Karpas-422 (cell line): ENCODE results near the gene PLA2G4B. TPM values are rescaled to one million over a fixed set of nuclear protein-coding genes. Genes with fewer than 3 reads are reported as not detected.

Experiments
- DNase-seq: peaks from one replicate; pipeline ENCODE4 v3.0.0-alpha.2; 2015
- H2AFZ ChIP-seq: fragments of 200-600 bp; sonication (generic); 2 replicates; pipeline ENCODE4 v1.6.1; 2014; ENCODE audit warnings: antibody characterized with exemption, low read length, mixed read lengths
- H3K27ac ChIP-seq: fragments of 200-600 bp; sonication (generic); 2 replicates; pipeline ENCODE4 v1.5.1; 2014; ENCODE audit warnings: mild to moderate bottlenecking, low read length, moderate library complexity
- H3K27me3 ChIP-seq: fragments of 200-600 bp; sonication (generic); 2 replicates; pipeline ENCODE4 v1.6.1; 2014; ENCODE audit warnings: low read length, mixed read lengths
- H3K36me3 ChIP-seq: fragments of 200-600 bp; sonication (generic); 2 replicates; pipeline ENCODE4 v1.6.1; 2014; ENCODE audit warnings: low read length, mixed read lengths; ENCODE audit not compliant: insufficient read depth
- H3K4me1 ChIP-seq: fragments of 200-600 bp; sonication (generic); 2 replicates; pipeline ENCODE4 v1.6.1; 2014; ENCODE audit warnings: mild to moderate bottlenecking, low read length, mixed read lengths
- H3K4me2 ChIP-seq: fragments of 200-600 bp; sonication (generic); 2 replicates; pipeline ENCODE4 v1.6.1; 2014; ENCODE audit warnings: low read length, low read depth, mild to moderate bottlenecking; ENCODE audit not compliant: poor library complexity, severe bottlenecking
- H3K4me3 ChIP-seq: fragments of 200-600 bp; sonication (generic); 2 replicates; pipeline ENCODE4 v1.5.1; 2014; ENCODE audit warnings: mild to moderate bottlenecking, antibody characterized with exemption, low read length, mixed read lengths
- H3K79me2 ChIP-seq: fragments of 200-600 bp; sonication (generic); 2 replicates; pipeline ENCODE4 v1.6.1; 2014; ENCODE audit warnings: mild to moderate bottlenecking, low read length, mixed read lengths
- H3K9ac ChIP-seq: fragments of 200-600 bp; sonication (generic); 2 replicates; pipeline ENCODE4 v1.6.0; 2014; ENCODE audit warnings: low read length
- H3K9me2 ChIP-seq: fragments of 200-600 bp; sonication (generic), shearing (Covaris generic); replicated peaks from 2 replicates; pipeline ENCODE4 v1.6.0; 2014; ENCODE audit warnings: mild to moderate bottlenecking, low read length, moderate library complexity; ENCODE audit not compliant: insufficient read depth
- H3K9me3 ChIP-seq: fragments of 300-700, 200-600 bp; sonication (generic); 2 replicates; pipeline ENCODE4 v1.6.1; 2014; ENCODE audit warnings: low read length, mixed read lengths
- H4K20me1 ChIP-seq: fragments of 200-600 bp; sonication (generic); 2 replicates; pipeline ENCODE4 v1.6.1; 2014; ENCODE audit warnings: mild to moderate bottlenecking, antibody characterized with exemption, low read length, low read depth; ENCODE audit not compliant: insufficient read depth
- total RNA-seq: library from RNA; depleted of rRNA; stranded (reverse); fragments of >200 nt; shearing (Covaris generic); gene quantifications from 2 replicates; pipeline ENCODE4 v1.2.3, GENCODE V29; 2014; ENCODE audit warnings: low replicate concordance

Gene PLA2G4B
- total RNA-seq, 1 experiment from 2014 or later, result 2.2 TPM

DNA sequence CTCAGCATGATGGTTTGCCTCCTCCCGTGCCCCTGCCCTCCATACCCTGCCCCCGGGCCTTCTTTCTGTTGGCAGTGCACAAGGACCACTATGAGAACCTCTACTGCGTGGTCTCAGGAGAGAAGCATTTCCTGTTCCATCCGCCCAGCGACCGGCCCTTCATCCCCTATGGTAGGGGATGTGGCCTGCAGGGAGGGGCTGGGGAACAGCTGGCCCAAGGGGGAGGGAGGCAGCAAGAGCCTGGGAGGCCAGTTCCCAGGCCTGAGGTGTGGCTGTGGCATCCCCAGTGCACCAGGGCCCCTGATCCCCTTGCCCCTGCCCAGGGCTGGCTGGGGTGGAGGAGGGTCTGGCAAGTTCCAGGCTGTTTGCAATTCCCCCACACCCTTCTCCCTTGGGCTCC, 2.6 kb upstream of the PLA2G4B start:
- Histone ChIP-seq H3K4me2 (no peak overlapping the region), H3K4me3 (no peak overlapping the region), H3K27me3 (no peaks in the 10 kb centered on the region), H2AFZ (no peak overlapping the region), H3K27ac (no peak overlapping the region), H3K9me2 (no peaks in the 10 kb centered on the region), H3K9me3 (no peaks in the 10 kb centered on the region), H3K9ac (no peak overlapping the region), H3K4me1 (peaks cover 12% of the 10 kb centered on the region), H3K79me2 (no peaks in the 10 kb centered on the region), H4K20me1 (no peaks in the 10 kb centered on the region), H3K36me3 (no peaks in the 10 kb centered on the region)
- DNase-seq, result no peak

DNA sequence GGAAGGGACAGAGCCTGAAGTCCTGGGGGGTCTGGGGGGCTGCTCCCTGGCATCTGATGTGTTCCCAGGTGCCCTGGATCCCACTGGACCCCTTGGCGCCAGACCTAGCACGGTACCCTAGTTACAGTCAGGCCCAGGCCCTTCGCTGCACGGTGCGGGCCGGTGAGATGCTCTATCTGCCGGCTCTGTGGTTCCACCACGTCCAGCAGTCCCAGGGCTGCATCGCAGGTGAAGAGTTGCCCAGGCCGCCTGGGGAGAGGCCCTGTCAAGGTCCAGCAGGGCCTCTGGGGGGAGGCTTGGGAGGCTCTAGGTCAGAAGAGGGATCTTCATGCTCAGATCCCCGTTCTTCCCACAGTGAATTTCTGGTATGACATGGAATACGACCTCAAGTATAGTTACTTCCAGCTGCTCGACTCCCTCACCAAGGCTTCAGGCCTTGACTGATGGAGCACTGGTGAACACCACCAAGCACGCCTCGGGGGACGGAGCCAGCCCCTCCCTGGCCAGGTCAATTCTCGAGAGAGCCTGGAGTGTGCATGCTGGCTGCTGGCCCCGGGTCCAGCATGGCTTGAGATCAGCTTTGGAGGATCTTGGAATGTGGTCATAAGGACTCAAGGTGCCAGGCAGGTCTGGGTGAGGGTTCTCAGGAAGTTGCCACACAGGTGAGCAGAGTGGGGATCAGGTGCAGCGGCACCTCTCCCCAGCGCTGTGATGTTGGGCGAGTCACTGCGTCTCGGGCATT, 1.8 kb upstream of the PLA2G4B start:
- H3K9me2 ChIP-seq, result no peaks in the 10 kb centered on the region
- H3K9ac ChIP-seq, result no peak overlapping the region
- no peaks in the 10 kb centered on the region for H3K36me3 ChIP-seq
- peaks cover 12% of the 10 kb centered on the region for H3K4me1 ChIP-seq
- no peaks in the 10 kb centered on the region for H4K20me1 ChIP-seq
- no peak overlapping the region for H3K4me2 ChIP-seq
- H3K79me2 ChIP-seq, result no peaks in the 10 kb centered on the region
- no peak for DNase-seq
- no peaks in the 10 kb centered on the region for H3K27me3 ChIP-seq
- H3K9me3 ChIP-seq, result no peaks in the 10 kb centered on the region
- no peak overlapping the region for H3K4me3 ChIP-seq
- H2AFZ ChIP-seq, result no peak overlapping the region
- no peak overlapping the region for H3K27ac ChIP-seq

DNA sequence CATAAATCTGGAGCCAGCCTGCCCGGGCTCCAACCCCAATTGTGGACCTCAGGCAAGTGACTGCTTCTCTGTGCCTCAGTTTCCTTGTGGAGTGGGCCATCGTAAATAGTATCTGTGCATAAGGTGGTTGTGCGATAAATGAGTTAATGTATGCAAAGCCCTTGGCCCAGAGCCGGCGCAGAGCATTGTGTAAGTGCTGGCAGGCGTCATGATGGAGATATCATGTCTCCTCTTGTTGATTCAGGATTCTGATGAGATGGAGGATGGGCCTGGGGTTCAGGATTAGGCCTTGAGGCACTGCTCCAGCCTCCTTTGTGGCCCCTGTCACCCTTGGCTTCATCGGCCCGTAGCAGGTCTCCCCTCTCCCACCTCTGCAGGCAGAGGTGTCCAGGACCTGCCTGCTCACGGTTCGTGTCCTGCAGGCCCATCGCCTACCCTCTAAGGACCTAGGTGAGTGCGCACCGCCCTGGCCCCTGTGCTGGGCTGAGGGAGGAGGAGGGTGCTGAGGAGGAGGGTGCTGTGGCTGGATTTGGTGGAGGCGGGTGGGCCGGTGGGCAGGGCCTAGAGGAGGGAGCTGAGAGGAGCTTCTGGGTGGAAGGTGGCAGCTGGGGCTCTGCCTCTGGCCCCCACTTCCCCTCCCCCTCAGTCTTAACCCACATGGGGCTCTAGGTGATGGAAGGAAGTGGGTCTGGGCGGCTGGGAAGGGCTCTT, 1.3 kb downstream of the PLA2G4B start:
- no peak overlapping the region for H3K27ac ChIP-seq
- DNase-seq, result no peak
- no peaks in the 10 kb centered on the region for H3K9me3 ChIP-seq
- no peak overlapping the region for H3K9ac ChIP-seq
- H3K4me2 ChIP-seq, result no peak overlapping the region
- no peaks in the 10 kb centered on the region for H3K27me3 ChIP-seq
- H3K79me2 ChIP-seq, result no peaks in the 10 kb centered on the region
- H3K36me3 ChIP-seq, result no peaks in the 10 kb centered on the region
- no peaks in the 10 kb centered on the region for H3K4me1 ChIP-seq
- H4K20me1 ChIP-seq, result no peaks in the 10 kb centered on the region
- H3K4me3 ChIP-seq, result no peak overlapping the region
- H2AFZ ChIP-seq, result no peak overlapping the region
- no peaks in the 10 kb centered on the region for H3K9me2 ChIP-seq

DNA sequence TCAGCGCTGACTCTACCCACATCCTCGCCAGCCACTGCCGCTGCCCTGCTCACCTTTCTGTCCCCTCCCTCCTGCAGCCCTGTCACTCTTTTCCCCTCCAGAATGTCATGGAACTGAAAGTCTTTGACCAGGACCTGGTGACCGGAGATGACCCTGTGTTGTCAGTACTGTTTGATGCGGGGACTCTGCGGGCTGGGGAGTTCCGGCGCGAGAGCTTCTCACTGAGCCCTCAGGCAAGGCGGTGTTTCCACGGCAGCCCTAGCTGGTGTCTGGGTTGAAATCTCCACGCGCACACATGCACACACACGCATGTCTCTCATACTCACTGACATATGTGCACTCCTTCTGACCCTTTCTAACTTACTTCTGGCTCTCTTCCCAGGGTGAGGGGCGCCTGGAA, 2.0 kb downstream of the PLA2G4B start:
- no peaks in the 10 kb centered on the region for H3K36me3 ChIP-seq
- H2AFZ ChIP-seq, result no peak overlapping the region
- no peaks in the 10 kb centered on the region for H3K9me3 ChIP-seq
- H3K27ac ChIP-seq, result no peak overlapping the region
- no peaks in the 10 kb centered on the region for H3K4me1 ChIP-seq
- H3K79me2 ChIP-seq, result no peaks in the 10 kb centered on the region
- no peaks in the 10 kb centered on the region for H3K27me3 ChIP-seq
- H3K9ac ChIP-seq, result no peak overlapping the region
- no peak overlapping the region for H3K4me2 ChIP-seq
- no peak overlapping the region for H3K4me3 ChIP-seq
- H4K20me1 ChIP-seq, result no peaks in the 10 kb centered on the region
- DNase-seq, result no peak
- no peaks in the 10 kb centered on the region for H3K9me2 ChIP-seq

DNA sequence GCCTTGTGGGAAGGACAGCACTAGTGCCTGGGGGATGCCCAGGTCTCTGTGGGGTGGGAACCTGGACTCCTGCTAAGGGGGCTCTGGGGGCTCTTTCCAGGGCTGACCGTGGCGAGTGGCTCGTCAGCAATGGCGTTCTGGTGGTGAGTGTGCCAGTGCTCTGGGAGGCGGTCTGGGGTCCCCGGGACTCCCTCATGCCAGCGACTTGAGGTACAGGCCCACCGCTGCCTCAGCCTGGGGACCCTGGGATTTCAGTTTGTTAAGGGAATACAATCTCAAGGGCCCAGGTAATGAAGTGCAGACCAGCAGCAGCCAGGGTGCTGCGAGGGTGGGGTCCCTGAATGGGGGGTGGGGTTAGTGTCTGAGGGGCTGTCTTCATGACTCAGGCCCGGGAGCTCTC, 2.5 kb downstream of the PLA2G4B start:
- no peaks in the 10 kb centered on the region for H3K79me2 ChIP-seq
- H2AFZ ChIP-seq, result no peak overlapping the region
- H4K20me1 ChIP-seq, result no peaks in the 10 kb centered on the region
- no peaks in the 10 kb centered on the region for H3K36me3 ChIP-seq
- DNase-seq, result no peak
- H3K9ac ChIP-seq, result no peak overlapping the region
- no peak overlapping the region for H3K4me2 ChIP-seq
- no peaks in the 10 kb centered on the region for H3K27me3 ChIP-seq
- no peaks in the 10 kb centered on the region for H3K9me3 ChIP-seq
- H3K9me2 ChIP-seq, result no peaks in the 10 kb centered on the region
- H3K27ac ChIP-seq, result no peak overlapping the region
- no peak overlapping the region for H3K4me3 ChIP-seq
- H3K4me1 ChIP-seq, result no peaks in the 10 kb centered on the region

DNA sequence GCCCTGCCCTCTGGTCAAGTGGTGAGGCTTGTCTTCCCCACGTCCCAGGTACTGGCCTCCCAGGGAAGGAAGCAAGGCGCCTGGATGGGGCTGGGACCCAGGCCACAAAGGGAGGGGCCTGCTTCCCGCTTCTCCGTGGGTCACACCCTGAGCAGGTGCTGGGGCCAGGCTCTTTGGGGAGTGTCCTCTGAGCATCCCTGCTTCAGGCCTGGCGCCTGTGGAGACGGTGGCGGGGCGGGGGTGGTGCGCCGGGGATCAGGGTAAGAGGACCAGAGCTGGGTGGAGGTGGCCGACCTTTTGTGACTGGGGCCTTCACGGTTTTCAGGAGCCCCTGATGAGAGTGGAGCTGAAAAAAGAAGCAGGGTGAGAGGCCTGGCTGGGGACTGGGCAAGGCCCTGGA, 3.6 kb downstream of the PLA2G4B start:
- Histone ChIP-seq H3K9me2 (no peaks in the 10 kb centered on the region), H3K27ac (no peak overlapping the region), H3K27me3 (no peaks in the 10 kb centered on the region), H3K79me2 (no peaks in the 10 kb centered on the region), H3K36me3 (no peaks in the 10 kb centered on the region), H3K9me3 (no peaks in the 10 kb centered on the region), H3K4me3 (no peak overlapping the region), H4K20me1 (no peaks in the 10 kb centered on the region), H3K9ac (no peak overlapping the region), H3K4me2 (no peak overlapping the region), H2AFZ (no peak overlapping the region), H3K4me1 (no peaks in the 10 kb centered on the region)
- no peak for DNase-seq

DNA sequence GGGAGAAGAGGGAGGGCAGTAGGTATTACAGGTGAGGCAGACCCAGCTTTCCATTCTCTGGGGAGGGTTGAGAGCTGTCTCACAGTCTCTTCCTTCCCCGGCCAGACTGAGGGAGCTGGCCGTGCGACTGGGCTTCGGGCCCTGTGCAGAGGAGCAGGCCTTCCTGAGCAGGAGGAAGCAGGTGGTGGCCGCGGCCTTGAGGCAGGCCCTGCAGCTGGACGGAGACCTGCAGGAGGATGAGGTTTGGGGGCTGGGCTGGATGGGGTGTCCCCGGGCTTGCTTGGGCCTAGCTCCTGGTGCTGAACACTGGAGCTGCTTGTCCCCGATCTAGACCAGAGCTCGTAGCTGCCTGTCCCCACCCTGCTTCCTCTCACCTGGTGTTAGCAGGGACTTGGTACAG, 4.9 kb downstream of the PLA2G4B start:
- Histone ChIP-seq H2AFZ (no peak overlapping the region), H3K4me1 (no peaks in the 10 kb centered on the region), H3K27ac (no peak overlapping the region), H3K36me3 (no peaks in the 10 kb centered on the region), H3K9me3 (no peaks in the 10 kb centered on the region), H3K9ac (no peak overlapping the region), H4K20me1 (no peaks in the 10 kb centered on the region), H3K27me3 (no peaks in the 10 kb centered on the region), H3K79me2 (no peaks in the 10 kb centered on the region), H3K4me2 (no peak overlapping the region), H3K4me3 (no peak overlapping the region), H3K9me2 (no peaks in the 10 kb centered on the region)
- no peak for DNase-seq

DNA sequence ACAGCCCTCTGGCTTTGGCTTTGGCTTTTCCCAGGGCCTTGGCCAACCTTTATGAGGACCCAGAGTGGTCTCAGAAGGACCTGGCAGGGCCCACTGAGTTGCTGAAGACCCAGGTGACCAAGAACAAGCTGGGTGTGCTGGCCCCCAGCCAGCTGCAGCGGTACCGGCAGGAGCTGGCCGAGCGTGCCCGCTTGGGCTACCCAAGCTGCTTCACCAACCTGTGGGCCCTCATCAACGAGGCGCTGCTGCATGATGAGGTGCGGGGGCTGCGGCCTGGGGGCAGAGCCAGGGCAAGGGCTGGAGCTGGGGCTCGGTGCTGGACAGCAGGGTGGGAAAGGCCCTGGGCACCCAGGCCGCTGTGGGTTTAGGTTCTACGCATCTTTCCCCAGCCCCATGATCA, 6.2 kb downstream of the PLA2G4B start:
- no peak overlapping the region for H3K27ac ChIP-seq
- H4K20me1 ChIP-seq, result no peaks in the 10 kb centered on the region
- no peaks in the 10 kb centered on the region for H3K4me1 ChIP-seq
- H3K4me2 ChIP-seq, result no peak overlapping the region
- no peaks in the 10 kb centered on the region for H3K36me3 ChIP-seq
- no peaks in the 10 kb centered on the region for H3K27me3 ChIP-seq
- no peaks in the 10 kb centered on the region for H3K9me2 ChIP-seq
- H3K9ac ChIP-seq, result no peak overlapping the region
- H3K9me3 ChIP-seq, result no peaks in the 10 kb centered on the region
- no peak overlapping the region for H3K4me3 ChIP-seq
- no peak overlapping the region for H2AFZ ChIP-seq
- DNase-seq, result no peak
- no peaks in the 10 kb centered on the region for H3K79me2 ChIP-seq
